SK-N-SH treated with all-trans-retinoic acid at 6 μM for 48 hours (cell line): Measurements from ENCODE around the gene HEPACAM2.

Source experiments
- ATAC-seq: fragments of 200-7000 bp; cut with Tn5 transposase; 3 replicates; pipeline ENCODE4 v1.9.1; 2020; ENCODE audit warnings: mild to moderate bottlenecking, moderate library complexity
- BACH2 ChIP-seq: fragments of 250-450 bp; sonication (Bioruptor Pico); IDR thresholded peaks from 2 replicates; pipeline ENCODE4 v1.9.0; 2021; ENCODE audit warnings: mild to moderate bottlenecking, borderline replicate concordance
- CSDC2 ChIP-seq: fragments of 250-450 bp; sonication (Bioruptor Pico); IDR thresholded peaks from 2 replicates; pipeline ENCODE4 v1.5.0; 2020; ENCODE audit warnings: mild to moderate bottlenecking, moderate library complexity
- CSRNP3 ChIP-seq: fragments of 250-450 bp; sonication (Bioruptor Pico); IDR thresholded peaks from 2 replicates; pipeline ENCODE4 v1.5.1; 2021; ENCODE audit warnings: mild to moderate bottlenecking, moderate library complexity
- GLIS3 ChIP-seq: fragments of 250-450 bp; sonication (Bioruptor Pico); IDR thresholded peaks from 2 replicates; pipeline ENCODE4 v1.5.0; 2020; ENCODE audit warnings: mild to moderate bottlenecking, moderate library complexity
- ISL1 ChIP-seq: fragments of 250-450 bp; sonication (Bioruptor Pico); IDR thresholded peaks from 2 replicates; pipeline ENCODE4 v2.1.2; 2022; ENCODE audit warnings: mild to moderate bottlenecking, moderate library complexity
- OSR1 ChIP-seq: fragments of 250-450 bp; sonication (Bioruptor Pico); IDR thresholded peaks from 2 replicates; pipeline ENCODE4 v1.8.0; 2022; ENCODE audit warnings: moderate library complexity, mild to moderate bottlenecking, inconsistent platforms
- PPARA ChIP-seq: fragments of 250-450 bp; sonication (Bioruptor Pico); IDR thresholded peaks from 2 replicates; pipeline ENCODE4 v1.5.0; 2020; ENCODE audit warnings: mild to moderate bottlenecking, borderline replicate concordance
- RARB ChIP-seq: fragments of 250-450 bp; sonication (Bioruptor Pico); IDR thresholded peaks from 2 replicates; pipeline ENCODE4 v1.8.0; 2021; ENCODE audit warnings: mild to moderate bottlenecking, moderate library complexity
- SNAI2 ChIP-seq: fragments of 250-450 bp; sonication (Bioruptor Pico); IDR thresholded peaks from 2 replicates; pipeline ENCODE4 v1.5.0; 2020; ENCODE audit warnings: mild to moderate bottlenecking, moderate library complexity
- TCF4 ChIP-seq: fragments of 250-450 bp; sonication (Bioruptor Pico); IDR thresholded peaks from 2 replicates; pipeline ENCODE4 v1.8.0; 2021; ENCODE audit warnings: mild to moderate bottlenecking, moderate library complexity, borderline replicate concordance
- TOX ChIP-seq: fragments of 250-450 bp; sonication (Bioruptor Pico); IDR thresholded peaks from 2 replicates; pipeline ENCODE4 v1.8.0; 2021; ENCODE audit warnings: mild to moderate bottlenecking, moderate library complexity, borderline replicate concordance
- ZC3H10 ChIP-seq: fragments of 250-450 bp; sonication (Bioruptor Pico); IDR thresholded peaks from 2 replicates; pipeline ENCODE4 v1.5.1; 2021; ENCODE audit warnings: mild to moderate bottlenecking, moderate library complexity
- ZFP3 ChIP-seq: fragments of 250-450 bp; sonication (Bioruptor Pico); IDR thresholded peaks from 2 replicates; pipeline ENCODE4 v1.5.0; 2020; ENCODE audit warnings: mild to moderate bottlenecking, moderate library complexity
- ZNF565 ChIP-seq: fragments of 450-650 bp; formaldehyde crosslinking; conservative IDR thresholded peaks from 2 replicates; pipeline ENCODE4 v1.5.0; 2020; ENCODE audit warnings: low read depth, mild to moderate bottlenecking, moderate library complexity
- ZNF70 ChIP-seq: fragments of 450-650 bp; formaldehyde crosslinking; IDR thresholded peaks from 2 replicates; pipeline ENCODE4 v1.5.0; 2020; ENCODE audit warnings: mild to moderate bottlenecking, moderate library complexity
- ZNF8 ChIP-seq: fragments of 450-650 bp; formaldehyde crosslinking; IDR thresholded peaks from 2 replicates; pipeline ENCODE4 v1.5.0; 2020; ENCODE audit warnings: mild to moderate bottlenecking, moderate library complexity
- TF ChIP-seq, protein P1 (sequence below): fragments of 250-450 bp; sonication (Bioruptor Pico); IDR thresholded peaks from 2 replicates; pipeline ENCODE4 v1.8.0; 2021; ENCODE audit warnings: low read depth, mild to moderate bottlenecking, moderate library complexity, borderline replicate concordance
- TF ChIP-seq, protein P2 (sequence below): fragments of 250-450 bp; sonication (Bioruptor Pico); IDR thresholded peaks from 2 replicates; pipeline ENCODE4 v1.5.1; 2020; ENCODE audit warnings: low read depth, mild to moderate bottlenecking, moderate library complexity

Gene HEPACAM2

GRCh38 chr7:93145354-93145753, 80.9 kb downstream of the HEPACAM2 start:
- TF ChIP-seq PPARA (CRISPR knock-in tag) = no peak
- TF ChIP-seq ZFP3 (CRISPR knock-in tag) = no peak
- TF ChIP-seq BACH2 (CRISPR knock-in tag) = no peak
- no peak for TF ChIP-seq ZNF8 (CRISPR knock-in tag)
- TF ChIP-seq CSRNP3 (CRISPR knock-in tag) = no peak
- no peak for TF ChIP-seq TOX
- no peak for TF ChIP-seq SNAI2 (CRISPR knock-in tag)
- ATAC-seq = no peak

DNA sequence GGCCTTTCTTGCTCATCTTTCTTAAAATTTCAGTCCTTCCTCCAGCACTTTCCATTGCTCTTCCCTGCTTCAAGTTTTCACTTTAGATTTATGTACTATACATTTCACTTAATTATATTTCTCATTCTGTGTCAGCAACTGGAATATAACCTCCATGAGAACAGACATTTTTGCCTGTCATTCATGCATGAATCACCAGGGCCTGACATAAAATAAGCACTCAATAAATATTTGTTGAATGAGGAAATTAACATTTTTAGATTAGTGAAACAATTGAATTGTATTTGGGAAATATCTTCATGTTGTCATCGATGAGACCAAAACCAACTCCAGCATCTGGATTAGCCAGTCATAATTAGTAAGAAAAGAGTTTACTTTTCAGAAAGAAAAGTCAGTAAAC, 84.1 kb downstream of the HEPACAM2 start:
- no peak for ATAC-seq
- TF ChIP-seq TCF4 (CRISPR knock-in tag) (no peak), ISL1 (CRISPR knock-in tag) (no peak), ZFP3 (CRISPR knock-in tag) (no peak), ZNF70 (CRISPR knock-in tag) (no peak), RARB (CRISPR knock-in tag) (no peak), OSR1 (CRISPR knock-in tag) (no peak), GLIS3 (CRISPR knock-in tag) (no peak), ZNF8 (CRISPR knock-in tag) (no peak), CSDC2 (CRISPR knock-in tag) (no peak), BACH2 (CRISPR knock-in tag) (no peak)
- TF ChIP-seq, protein P1, sequence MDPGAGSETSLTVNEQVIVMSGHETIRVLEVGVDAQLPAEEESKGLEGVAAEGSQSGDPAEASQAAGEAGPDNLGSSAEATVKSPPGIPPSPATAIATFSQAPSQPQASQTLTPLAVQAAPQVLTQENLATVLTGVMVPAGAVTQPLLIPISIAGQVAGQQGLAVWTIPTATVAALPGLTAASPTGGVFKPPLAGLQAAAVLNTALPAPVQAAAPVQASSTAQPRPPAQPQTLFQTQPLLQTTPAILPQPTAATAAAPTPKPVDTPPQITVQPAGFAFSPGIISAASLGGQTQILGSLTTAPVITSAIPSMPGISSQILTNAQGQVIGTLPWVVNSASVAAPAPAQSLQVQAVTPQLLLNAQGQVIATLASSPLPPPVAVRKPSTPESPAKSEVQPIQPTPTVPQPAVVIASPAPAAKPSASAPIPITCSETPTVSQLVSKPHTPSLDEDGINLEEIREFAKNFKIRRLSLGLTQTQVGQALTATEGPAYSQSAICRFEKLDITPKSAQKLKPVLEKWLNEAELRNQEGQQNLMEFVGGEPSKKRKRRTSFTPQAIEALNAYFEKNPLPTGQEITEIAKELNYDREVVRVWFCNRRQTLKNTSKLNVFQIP (CRISPR knock-in tag) = no peak
- TF ChIP-seq, protein P2, sequence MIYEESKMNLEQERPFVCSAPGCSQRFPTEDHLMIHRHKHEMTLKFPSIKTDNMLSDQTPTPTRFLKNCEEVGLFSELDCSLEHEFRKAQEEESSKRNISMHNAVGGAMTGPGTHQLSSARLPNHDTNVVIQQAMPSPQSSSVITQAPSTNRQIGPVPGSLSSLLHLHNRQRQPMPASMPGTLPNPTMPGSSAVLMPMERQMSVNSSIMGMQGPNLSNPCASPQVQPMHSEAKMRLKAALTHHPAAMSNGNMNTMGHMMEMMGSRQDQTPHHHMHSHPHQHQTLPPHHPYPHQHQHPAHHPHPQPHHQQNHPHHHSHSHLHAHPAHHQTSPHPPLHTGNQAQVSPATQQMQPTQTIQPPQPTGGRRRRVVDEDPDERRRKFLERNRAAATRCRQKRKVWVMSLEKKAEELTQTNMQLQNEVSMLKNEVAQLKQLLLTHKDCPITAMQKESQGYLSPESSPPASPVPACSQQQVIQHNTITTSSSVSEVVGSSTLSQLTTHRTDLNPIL (CRISPR knock-in tag) = no peak
- TF ChIP-seq, all 23 proteins: peak for 0

DNA sequence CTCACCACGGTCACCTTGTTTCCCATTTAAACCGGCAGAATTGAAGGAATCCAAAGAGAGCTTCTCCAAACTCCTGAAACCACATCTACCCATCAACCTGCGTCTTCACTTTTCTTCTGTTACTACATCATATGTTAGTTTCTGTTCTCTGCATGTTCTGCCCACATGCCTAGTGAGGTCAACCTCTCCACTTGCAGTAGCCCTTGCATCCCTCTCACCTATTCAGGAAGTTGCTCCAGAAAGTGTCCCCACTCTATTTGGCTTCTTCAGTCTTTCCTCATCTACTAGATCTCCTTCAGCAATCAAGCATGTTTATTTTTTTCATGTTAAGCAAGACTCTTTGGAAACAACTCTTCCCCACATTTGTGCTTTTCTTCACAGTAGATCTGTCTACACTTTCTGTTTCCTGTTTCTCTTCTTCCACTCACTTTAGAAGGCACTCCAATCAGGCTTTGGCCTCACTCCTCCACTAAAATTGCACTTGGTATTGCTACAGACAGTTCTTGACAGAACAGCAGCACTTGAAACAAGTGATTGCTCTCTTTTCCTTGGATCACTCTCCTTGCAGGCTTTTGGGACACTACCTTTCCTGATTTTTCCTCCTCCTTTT, 85.6 kb downstream of the HEPACAM2 start:
- ATAC-seq = no peak
- TF ChIP-seq CSRNP3 (CRISPR knock-in tag) (no peak), OSR1 (CRISPR knock-in tag) (no peak)

GRCh38 chr7:93138576-93138975, 87.7 kb downstream of the HEPACAM2 start:
- TF ChIP-seq ZNF8 (CRISPR knock-in tag) (no peak), PPARA (CRISPR knock-in tag) (no peak), TCF4 (CRISPR knock-in tag) (no peak), SNAI2 (CRISPR knock-in tag) (no peak), RARB (CRISPR knock-in tag) (no peak), CSDC2 (CRISPR knock-in tag) (no peak), ZNF565 (CRISPR knock-in tag) (no peak), ZC3H10 (CRISPR knock-in tag) (no peak)
- TF ChIP-seq, protein P1 (CRISPR knock-in tag) = no peak
- ATAC-seq = no peak
